Measurements from ENCODE around the gene RBMS1. TPM values are rescaled to one million over a fixed set of nuclear protein-coding genes. Genes with fewer than 3 reads are reported as not detected.
"Not testable (repeated sequence)": the region's sequence is repeated elsewhere in the genome, so short reads cannot be mapped to it uniquely, and the experiment has no call there.

Gene RBMS1
- total RNA-seq, 1 experiment from 2014 or later = 73.3 TPM

DNA sequence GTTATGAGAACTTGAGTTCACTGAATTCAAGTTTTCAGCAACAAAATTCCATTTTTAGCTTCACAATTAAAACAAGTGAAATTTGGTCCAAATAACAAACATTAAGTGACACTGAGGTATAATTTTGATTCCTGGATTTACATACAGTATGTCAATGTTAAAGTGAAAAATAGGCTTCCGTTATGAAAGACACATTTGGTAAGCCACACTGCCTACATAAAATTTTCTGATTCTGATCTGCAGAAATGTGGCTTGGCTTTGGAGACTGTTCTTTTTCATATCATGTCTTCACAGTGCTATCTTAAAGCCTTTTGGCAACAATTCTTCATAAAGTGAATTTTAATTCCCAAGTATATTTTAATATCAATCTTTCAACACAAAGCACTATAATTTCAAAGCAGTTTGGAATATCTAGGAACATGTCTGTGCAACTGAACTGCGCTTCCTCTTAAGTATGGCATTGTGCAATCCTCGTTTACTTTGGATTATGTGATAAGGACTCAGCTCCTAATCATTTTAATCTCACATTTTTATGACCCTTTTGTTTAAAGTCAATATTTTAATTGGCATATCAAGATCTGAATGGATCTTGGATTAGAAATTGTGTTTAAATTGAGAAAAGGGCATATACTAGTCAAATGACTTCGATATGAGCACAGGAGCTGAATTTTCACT, 60.0 kb downstream of the RBMS1 start:
- DNase-seq (ENCODE audit: low read depth) = no peak

DNA sequence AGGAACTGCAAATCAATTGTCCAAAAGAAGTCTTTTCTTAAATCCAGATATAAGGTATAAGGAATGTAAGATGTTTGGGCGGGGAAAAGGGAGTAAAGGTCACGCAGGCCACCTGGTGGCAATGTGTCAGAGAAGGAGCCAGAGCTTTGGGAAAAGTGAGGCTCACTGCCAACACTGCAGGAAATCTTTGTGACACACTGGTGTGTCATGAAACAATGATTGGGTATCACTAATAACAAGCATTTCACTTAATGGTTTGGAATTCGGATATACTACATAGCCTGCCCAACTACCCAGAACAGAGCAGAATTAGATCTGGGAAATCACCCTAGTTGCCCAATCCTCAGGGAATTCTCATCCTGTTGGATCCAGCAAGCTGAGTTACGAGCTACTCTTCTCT, 61.0 kb downstream of the RBMS1 start:
- peak; percentile 90 for DNase-seq (ENCODE audit: low read depth)

DNA sequence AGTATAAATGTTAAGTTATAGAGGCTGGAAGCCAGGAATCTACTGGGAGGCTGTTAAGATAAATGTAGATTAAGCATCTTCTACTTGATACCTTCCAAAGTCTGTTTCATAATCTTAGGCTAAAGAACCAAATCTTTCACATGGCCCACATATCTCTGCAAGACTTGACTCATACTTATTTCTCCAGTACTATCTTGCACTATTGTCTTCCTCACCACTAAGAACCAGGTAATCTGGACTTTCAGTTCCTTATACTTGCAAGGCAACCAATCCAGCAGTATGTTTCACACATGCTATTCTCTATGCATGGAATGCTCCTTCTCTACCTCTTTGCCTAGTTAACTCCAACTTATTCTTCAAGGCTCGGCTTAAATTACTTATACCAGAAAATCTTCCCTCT, 62.2 kb downstream of the RBMS1 start:
- no peak for DNase-seq (ENCODE audit: low read depth)

DNA sequence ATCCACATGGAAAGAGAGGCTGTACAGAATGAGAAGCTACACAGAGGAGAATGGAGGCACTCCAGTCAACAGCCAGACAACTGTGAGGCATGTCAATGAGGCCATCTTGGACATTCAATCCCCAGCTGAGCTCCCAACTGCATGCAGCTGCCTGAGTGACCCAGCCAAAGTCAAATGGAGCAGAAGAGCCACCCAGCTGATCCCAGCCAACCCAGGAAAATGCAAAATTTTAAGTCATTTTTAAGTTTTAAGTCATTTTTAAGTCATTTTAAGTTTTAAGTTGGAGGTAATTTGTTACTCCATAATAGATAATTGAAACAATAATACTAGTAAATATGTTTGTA, 63.6 kb downstream of the RBMS1 start:
- no peak for DNase-seq (ENCODE audit: low read depth)

DNA sequence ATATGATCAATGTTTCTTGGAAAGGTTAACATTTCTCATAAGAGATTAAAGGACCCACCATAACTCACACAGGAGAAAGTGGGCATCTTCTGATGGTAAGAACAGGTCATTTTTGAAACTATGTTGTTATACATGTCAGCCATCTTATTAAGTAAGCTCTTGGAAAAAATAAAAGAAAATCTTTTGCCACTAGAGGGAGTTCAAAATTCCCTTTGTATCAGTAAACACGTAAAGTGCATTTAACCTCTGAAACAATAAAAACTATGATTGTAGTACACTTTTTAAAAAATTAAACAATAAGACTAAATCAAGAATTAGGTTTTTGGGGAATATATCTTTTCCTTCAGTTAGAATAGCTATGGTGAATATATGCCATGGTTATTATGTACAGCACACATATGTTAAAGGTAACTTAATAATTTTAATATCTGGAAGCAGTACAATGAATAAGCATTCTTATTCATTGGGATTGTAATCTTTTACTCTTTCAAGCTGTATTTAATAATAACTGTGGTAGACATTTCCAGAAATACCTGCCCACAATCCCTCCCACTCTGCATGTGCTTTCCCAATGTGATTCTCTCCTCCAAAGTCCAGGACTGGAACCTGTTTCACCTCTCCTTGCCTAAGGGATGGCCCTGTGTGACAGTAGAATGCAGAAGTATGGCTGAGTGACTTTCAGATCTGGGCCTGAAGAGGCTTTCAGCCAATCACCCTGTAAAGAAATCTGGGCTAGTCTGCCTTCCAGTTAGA, 64.2 kb downstream of the RBMS1 start:
- no peak for DNase-seq (ENCODE audit: low read depth)

DNA sequence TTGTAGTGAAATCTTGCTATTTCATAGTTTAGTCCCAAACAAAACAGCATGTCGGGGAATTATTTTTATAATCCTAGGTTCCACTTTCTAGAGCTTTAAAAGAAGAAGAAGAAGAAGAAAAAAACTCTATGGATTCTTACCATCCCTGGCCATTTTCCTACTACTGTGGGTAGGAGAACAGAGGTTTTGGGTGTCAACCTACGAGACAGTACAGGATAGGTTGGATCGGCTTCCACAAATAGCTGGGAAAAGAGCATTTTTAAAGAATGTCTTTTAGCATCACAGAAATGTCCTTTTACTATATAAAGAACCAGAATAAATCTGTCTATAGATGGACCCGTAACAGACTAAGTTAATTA, 65.2 kb downstream of the RBMS1 start:
- no peak for DNase-seq (ENCODE audit: low read depth)

DNA sequence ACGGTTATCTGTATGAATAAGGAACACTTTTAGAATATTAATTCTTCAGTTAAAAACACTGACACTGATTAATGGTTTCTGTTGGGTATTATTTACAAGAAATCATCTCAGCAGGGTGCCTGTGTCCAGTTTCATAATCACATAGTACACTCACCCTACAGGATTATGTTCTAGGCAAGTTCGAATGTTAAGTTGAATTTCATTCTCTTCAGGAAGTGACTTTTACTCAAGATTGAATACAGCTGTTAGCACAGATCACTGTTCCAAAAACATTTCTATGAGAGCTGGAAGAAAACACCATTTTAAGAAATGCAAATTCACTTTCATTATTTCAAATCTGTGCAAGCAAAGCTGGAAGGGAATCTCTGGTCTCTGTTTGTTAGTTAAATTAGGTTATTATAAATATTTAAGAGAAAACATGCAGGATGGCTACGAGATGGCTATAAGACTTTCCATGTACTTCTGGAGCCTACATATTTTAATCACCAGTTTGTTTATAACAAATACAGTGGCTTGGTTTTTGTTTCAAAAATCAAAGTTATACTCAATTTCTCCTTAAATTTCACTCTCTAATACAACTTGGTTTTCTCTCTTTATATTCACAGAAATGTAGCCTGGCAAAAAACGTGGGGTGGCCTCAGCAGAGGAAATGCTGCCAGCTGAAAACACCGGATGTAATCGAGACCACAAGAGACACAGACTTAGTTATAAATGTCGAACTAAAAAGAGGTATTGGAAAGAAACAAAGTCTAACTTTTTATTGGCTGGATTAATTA, 65.8 kb downstream of the RBMS1 start:
- DNase-seq (ENCODE audit: low read depth) = peak; percentile 54

DNA sequence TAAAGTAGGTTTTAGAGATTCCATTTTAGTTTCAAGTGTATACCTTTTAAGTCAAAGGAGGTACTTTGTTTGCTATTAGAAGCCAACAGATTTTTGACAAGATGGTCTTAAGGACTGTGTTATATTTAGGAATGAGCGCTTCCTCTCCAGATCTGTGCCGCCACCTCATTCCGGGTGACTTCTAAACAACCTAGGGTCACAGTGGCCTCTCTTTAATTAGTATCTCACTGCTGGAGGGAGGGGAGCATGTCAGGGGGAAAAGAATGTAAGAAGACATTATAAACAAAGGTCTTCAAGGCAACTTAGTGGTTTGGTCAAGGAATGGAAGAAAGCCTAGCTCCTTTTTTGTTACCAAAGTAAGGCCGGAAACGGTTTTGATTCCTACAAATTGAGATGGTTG, 67.0 kb downstream of the RBMS1 start:
- no peak for DNase-seq (ENCODE audit: low read depth)

DNA sequence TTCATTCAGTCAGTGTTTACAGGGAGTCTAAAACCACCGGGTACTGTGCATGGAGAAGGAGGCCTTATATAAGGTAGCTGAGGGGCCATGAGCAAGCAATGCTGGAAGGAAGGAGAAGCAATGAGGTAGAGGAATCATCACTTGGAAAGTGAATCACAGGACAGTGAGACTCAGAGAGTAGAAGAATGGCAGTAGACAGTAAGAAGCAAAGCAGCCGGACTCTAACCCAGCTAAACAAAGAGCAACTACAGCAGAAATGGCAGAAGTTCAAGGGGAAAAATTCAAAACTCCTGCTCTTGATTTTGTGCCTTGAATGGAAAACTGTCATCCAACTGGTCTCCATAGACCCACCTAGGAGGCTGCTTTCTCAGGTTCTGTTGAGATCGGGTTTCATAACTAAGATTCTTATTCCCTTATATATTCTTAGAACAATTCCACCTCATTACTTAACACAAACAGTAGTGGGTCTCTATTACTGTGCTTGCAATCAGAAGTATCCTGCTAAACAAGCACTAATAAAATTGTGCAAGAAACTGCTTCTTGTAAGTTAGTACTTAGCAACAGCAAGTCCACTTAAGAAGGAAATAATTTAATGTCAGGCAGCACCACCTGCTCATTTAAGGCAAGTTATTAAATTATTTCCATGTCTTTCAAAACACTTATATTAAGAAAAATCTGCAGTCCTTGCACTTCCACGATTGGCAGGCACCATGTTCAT, 68.0 kb downstream of the RBMS1 start:
- DNase-seq (ENCODE audit: low read depth) = no peak

DNA sequence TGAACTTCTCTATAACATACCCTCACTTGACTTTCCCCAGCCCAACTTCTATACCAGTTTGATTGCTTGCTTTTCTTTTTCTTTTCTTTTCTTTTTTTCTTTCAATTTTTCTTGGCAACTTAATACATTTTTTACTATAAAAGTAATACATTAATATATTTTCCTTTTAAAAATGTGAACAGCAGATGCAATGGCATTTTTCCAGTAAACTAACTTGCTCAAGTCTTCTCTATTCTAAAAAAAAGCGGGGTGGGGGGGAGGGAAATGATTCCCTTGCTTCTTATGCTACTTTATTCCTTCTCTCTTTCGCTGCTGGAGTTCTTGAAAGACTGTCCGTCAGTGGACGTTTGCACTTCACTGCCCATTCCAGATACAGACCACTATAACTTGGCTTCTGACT, 70.5 kb downstream of the RBMS1 start:
- no peak for DNase-seq (ENCODE audit: low read depth)

DNA sequence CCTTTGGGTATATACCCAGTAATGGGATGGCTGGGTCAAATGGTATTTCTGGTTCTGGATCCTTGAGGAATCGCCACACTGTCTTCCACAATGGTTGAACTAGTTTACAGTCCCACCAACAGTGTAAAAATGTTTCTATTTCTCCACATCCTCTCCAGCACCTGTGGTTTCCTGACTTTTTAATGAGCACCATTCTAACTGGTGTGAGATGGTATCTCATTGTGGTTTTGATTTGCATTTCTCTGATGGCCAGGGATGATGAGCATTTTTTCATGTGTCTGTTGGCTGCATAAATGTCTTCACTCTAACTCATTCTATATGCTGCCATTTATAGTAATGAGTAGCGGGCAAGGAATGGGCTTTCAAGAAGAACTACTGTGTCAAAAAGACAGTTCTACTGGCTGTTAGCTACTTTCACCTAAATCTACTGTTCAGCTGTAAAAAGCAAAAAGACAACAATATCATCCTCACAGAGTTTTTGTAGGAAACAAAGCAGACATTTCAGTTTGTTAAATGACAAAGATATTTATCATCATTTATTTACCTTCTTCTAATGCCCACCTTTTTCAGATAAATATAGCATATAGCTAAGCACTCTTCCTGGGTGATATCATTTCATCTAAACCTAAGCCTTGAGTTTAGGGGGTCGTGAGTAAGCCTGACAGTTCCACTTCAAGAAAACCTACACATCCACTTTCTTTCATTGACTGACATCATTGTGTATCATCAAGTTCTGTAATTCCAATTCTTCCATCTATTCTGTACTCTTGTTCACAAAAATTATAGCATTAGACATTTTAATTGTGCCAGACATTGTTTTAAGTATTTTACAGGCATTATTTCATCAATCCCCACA, 71.7 kb downstream of the RBMS1 start:
- DNase-seq (ENCODE audit: low read depth) = not testable (repeated sequence)

DNA sequence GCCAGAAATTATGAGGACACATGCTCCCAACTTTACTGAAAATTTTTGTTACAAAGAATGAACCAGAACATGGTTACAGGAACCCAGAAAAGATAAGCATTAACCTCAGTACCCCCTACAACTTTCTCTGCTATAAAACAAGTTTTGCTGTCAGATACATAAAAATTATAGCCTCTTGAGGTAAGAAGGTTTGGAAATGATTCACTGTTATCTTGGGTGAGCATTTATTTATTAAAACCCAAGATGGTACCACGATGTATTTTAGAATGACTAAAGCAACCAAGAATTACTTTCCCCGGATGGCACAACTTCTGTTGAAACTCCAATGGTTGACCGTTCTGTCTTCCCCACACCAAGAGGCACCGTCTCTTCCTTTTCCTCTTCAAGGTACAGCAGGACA, 72.9 kb downstream of the RBMS1 start:
- DNase-seq (ENCODE audit: low read depth) = no peak

DNA sequence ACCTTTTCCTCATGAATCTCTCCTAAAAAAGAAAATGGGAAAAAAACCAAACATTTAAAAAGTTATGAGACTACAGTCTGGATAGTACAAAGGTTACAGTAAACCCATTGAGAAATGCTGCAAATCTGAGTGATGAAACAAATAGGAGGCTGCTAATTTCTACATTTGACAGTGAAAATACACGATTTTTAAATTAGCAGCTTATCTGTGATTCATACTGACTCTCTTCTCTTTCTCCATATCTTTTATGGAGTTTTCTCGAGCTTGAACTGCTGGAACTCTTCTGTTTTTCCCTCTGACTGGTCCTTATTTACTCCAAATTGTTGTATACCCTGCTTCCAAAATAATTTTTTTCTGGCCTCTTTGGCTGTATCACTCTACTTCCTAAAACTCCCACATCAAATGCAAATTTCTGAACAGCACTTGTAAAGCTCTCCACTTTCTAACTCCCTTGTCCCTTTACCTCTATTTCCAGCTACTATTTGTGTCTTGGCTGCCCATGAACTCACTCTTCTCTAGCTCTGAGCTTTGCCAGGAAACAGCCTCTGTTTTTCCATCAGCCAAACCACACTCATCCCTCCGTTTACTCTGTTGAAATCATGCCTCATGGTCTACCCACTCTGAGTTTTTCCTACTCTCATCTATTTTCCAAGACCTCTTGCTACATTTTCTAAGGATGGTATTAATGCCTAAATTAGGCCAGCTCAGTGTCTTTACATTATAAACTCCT, 73.7 kb downstream of the RBMS1 start:
- peak; percentile 51 for DNase-seq (ENCODE audit: low read depth)

DNA sequence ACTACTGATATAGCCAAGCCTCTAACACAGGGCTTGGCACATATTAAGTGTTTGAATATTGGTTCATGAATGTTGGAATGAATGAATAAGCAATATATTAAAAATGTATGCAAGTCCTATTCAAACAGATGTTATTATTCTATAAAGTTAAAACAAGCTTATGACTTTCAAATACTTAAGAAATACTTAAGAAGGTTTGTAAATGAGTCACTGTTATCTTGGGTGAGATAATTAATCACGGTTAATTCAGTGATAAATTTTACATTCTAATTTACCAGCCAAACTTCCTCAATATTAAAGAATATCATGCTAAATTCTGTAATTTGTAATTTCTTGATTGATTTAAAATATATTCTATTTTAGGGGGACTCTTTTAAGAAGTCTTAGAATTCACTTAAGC, 74.8 kb downstream of the RBMS1 start:
- no peak for DNase-seq (ENCODE audit: low read depth)

DNA sequence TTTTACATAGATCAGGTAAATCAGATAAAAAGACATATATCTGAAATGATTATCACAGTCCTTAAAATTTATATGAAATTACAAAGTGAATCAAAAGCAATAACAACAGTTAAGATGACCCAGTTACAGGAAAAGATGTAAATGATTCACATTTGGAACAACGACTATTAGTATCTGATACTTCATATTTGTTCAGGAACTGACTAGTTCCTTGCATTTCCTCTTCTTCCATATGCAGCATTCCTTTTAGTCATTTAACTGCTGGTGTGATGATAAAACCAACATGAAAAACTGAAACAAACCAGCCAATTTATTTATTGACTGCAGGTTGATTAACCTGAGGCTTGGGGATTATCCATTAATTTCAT, 75.2 kb downstream of the RBMS1 start:
- no peak for DNase-seq (ENCODE audit: low read depth)

DNA sequence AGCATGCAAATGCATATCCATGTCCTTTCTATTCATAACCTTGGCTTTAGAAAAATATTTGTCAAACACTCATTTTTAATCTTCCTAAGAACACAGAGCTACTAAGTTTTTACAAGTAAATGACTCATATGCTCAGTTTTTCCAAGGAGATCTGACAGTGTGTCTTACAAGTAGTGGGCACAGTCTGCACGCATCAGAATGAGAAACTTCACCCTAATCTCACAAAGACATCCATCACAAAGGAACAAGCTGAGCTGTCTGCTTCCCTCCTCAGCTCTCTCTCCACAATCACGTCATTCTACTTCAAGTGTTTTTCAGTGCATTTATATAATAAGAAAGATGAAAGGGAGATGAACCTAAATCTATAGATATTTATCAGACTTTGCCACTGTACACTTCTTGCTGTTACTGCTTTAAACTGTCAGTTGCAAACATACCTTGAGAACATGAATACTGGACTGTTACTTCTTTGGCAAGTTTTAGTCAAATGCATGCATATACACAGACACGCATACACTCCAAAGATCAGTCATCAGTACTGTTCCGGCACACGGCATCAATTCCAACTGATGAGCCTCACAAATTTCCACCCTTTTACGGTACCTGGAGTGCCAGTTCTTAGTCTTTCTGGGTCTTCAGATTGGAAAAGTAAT, 75.7 kb downstream of the RBMS1 start:
- DNase-seq (ENCODE audit: low read depth) = peak; percentile 84

DNA sequence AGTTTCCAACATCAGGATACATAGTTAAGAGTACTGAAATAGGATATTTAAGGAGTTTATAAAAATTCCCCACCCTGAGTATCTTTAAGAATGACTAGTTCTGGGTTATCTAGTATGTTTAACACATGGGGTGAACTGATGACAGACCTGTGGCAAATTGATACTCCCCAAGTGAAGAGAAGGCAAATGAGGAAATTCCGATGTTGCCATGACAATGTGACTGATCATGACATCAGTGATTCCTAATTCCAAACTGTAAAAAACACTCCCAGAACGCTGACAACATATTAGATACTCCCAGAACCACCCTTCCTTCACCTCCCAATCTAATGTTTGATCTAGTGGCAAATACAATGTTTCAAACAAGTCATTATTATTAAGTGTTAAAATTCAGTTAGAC, 77.6 kb downstream of the RBMS1 start:
- DNase-seq (ENCODE audit: low read depth) = peak; percentile 73

DNA sequence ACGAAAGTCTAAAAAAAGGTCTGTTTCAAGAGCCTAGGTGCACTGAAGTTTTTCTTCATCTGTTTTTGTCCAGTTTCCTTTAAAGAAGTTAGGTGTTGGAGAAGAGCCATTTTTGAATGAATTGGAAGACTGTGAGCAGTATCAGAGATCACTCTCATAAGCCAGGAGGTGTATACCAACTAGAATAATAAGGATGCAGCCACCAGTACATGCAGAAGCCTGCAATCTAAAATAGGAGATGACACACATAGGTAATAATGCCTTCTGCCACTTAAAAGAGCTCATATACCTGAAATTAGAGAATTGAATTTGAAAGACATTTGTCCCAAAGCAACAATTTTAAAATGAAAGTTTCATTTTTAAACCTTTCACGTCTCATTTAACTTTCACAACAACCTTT, 81.7 kb downstream of the RBMS1 start:
- no peak for DNase-seq (ENCODE audit: low read depth)

DNA sequence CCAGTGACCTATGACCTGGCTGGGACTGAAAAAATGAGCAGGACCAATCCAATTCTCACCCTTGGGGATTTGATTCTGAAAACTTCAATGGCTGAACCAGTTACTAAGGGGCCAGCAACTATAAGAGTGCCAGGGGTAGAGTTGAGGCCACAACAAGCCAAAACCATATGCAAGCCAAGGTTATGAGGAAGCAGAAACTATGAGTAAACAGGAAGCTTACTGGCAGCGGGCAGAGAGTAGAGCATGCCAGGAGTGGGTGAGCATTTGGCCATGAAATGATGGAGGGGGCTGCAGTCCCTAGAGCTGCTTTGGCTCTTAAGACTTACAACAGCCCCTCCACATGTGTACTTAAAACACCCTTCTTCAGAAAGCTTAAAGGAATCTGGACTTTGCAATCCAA, 82.4 kb downstream of the RBMS1 start:
- peak; percentile 65 for DNase-seq (ENCODE audit: low read depth)

DNA sequence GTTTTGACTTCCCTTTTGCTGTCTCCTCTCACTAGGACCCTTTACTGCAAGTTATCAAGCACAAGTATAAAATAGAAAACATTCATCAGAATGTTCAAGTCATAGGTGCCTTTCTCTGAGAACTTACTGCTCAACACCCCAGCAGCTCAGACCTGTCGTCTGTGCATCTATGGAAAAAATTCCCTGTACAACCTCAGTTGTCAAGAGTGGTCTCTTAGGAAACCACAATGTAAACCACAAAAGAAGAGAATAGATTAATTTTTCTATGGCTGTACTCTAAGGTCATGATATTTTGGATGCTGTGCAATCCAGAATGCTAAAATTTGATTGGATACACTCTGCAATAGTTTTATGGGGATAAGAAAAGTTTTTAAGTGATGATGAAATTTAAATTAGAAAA, 84.1 kb downstream of the RBMS1 start:
- no peak for DNase-seq (ENCODE audit: low read depth)

All from Daoy (cell line).